Ammon's horn (tissue), 1 donor: ENCODE results near the gene ACOT7.

Experiments
- DNase-seq: peaks from one replicate; pipeline ENCODE4 v3.0.0-alpha.2; 2016; ENCODE audit warnings: low spot score

The ACOT7 gene

DNA sequence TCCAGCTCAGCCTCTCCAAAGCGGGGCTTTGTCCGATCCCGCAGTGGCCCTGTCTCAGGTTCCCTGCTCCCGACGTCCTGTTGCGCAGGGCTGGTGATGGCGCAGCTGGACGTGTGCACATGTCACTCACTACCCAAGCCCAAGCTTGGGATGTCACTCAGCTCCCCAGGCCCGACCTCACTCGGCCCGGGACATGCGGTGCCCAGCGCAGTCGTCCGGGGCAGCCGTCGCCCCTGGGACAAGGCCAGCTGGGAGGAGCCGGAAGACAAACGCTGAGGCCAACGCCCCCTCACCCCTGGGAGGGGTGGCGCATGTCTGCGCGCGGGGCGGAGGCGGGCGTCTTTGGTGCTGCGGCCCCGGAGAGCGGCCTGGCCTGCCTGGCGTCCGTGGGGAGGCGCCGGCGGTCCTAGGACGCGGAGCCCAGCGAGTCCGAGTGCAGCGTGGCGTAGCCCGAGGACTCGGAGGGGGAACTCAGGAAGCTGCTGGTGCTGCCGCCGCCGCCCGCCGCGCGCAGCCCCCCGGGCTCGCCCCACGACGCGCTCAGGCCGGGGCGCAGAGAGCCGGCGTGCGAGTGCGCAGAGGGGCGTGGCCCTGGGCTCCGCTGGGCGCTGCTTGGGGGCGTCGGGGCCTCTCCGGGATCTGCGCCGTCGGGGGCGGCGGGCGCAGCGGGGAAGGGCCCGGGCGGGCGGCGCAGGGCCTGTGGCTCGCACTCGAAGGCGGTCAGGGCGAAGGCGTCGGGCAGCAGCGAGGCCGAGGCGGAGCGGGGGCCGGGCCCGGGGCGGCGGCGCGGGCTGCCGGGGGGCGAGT is 144.4 kb downstream of the ACOT7 start:
- no peak for DNase-seq

DNA sequence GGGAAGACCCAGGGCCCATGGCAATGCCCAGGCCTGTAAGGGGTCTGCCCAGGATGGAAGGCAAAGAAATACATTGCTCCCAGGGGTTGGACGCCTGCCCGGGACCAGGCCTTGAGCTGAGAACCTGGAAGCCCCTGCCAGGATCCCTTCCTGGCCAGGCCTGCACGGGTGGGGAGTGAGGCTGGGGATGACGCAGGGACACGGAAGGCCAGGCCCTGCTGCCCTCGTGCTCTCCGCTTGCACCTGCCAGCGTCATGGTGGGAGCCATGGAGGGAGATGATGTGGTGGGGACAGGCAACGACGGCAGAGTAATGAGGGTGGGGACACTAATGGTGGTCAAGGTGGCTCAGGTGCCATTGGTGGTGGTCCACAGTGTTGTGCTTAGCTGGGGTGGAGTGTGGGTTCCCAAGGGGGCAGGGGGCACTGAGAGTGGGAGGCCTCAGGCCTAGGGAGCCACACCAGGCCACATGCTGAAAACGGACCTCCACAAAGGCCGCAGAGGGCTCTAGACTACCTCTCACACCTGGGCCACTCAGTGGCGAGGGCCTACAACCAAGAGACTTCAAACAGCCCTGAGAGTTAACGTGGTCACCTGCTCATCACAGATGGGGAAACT is 145.3 kb downstream of the ACOT7 start:
- DNase-seq: no peak

DNA sequence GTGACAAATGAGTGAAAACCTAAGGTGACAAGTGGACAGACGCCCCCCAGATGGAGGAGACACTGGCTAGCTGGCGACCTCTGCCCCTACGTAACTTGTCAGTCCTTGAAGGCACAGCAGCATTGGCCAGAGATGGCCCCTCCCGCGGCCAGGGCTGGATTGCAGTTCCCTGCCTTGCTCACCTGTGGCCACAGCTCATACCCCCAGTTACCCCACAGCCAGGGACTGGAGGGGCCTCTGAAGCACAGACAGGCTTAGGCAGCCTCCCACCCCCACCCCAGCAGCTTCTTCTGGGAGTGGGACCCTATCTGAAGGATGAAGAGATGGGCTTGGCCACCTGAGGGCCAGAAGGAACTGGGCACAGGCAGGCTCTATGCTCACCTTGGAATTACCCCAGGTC is 145.9 kb downstream of the ACOT7 start:
- DNase-seq: no peak

DNA sequence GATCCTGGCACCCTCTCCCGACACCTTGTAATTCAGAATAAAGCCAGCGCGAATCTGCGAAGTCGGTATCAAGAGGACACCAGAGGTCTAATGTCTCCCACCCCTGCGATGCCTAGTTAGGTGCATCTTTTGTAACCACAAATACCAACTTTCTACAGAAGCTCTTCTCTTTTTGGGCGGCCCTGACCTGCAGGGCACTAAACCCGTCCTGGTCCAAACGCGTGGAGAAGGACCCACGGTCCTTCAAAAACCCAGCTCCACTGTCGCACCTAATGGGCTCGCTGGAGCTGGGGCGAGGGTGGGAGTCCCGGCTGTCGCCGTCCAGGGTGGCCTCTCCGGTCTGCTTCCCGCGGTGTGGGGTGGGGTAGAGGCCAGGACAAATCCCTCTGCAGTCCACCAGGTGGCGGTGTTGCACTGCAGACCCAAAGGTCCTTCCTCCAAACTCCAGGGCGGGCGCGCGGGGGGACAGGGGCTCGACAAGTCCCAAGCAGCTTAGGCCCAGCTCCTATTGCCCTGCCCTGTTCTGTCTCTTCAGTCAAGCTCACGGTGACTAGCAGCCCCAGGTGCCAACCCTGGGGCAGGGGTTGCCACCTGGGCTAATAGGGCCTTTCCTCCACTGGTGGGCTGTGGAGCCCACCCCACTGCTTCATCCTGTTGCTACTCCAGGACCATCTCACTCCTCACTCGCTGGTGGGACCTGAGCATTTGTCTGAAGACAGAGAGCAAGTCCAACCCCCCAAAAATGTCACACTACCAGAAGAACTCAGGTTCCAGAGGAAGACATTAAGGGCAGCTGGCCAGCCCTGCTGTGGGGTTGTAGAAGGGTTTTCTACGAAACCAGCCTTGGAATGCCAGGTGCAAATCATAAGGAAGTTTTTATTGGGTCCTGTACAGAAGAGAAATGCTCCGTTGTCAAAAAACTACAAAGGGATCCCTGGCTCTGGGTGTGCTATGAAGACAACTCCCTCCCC is 146.8 kb downstream of the ACOT7 start:
- DNase-seq: peak; percentile 85

DNA sequence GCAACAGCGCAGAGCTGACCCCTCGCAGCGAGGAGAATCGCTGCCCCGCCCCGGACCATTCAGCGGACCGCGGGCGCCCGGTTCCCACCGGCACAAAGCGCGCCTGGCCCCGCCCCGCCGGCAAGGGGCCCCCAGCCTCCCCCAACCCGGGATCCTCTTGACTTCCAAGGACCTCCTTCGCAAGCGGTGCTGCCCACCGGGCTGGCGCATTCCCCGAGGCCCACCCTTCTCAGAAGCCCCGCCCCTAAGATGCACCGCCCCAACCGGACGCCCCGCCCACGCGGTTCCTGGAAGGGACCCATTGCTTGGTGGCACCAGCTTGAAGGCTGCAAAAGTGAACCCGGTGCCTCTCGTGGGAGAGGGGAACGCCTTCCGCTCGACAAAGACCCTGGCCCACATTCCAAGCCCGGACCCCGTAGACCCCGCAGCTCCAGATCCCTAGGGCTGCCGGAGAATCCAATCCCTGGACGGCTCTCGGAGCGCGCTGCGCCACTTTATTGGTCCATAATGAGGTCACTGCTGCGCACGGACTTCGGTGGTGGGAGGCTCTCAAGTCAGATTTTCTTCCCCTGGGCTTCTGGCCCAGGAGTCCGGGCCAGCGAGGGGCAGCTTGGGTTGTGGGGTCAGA is 147.6 kb downstream of the ACOT7 start:
- no peak for DNase-seq

DNA sequence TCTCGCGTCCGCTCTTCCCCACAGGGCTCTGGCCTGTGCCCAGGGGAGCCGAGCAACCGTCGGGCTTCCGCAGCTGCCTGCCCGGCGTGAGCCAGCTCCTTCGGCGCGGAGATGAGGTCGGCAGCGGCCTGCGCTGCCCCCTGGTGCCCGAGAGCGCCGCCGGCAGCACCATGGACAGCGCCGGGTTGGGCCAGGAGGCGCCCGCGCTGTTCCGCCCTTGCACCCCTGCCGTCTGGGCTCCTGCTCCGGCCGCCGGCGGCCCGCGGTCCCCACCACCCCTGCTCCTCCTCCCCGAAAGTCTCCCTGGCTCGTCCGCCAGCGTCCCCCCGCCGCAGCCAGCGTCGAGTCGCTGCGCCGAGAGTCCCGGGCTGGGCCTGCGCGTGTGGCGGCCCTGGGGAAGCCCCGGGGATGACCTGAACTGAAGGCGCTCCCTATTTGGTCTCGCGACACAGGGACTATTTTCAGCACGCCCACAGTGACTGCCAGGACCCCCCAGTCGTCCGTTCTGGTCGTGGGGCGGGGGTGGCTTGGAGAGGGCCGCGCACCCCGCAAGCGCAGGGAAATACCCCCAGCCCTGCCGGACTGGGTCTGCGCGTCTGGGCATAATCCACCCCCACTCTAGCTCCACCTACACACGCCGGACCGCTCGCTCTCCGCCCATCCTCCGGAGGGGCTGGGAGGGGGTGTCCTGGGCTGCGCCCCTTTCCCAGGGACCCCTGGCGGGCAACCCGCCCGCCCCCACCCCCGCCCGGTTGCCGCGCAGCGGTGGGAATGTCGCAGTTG is 148.3 kb downstream of the ACOT7 start:
- peak; percentile 73 for DNase-seq

DNA sequence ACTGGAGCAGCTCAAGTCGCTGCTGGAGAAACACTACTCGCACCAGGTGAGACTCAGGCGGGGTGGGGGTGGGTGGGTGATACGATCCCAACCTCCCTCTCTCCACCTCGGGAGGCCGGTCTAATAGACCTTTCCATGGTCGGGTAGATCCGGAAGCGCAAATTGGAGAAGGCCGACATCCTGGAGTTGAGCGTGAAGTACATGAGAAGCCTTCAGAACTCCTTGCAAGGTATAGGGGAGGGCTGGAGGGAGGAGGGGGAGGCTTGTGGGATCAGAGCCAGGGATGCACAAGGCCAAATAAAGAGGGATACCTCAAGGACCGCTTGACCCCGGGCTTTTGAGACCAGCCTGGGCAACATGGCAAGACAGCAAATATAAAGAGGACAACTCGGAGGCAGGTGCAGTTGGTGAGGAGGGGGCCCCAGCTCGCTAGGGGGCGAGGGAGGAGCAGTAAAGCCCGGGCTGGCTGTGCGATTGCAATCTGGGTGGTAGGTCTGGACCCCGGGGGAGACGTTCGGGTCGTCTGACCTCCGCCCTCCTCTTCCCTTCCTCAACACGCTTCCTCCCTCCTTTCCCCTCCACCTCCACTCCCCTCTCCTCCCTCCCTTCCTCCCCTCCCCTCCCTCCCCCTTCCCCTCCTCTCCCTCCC is 149.0 kb downstream of the ACOT7 start:
- DNase-seq: no peak

DNA sequence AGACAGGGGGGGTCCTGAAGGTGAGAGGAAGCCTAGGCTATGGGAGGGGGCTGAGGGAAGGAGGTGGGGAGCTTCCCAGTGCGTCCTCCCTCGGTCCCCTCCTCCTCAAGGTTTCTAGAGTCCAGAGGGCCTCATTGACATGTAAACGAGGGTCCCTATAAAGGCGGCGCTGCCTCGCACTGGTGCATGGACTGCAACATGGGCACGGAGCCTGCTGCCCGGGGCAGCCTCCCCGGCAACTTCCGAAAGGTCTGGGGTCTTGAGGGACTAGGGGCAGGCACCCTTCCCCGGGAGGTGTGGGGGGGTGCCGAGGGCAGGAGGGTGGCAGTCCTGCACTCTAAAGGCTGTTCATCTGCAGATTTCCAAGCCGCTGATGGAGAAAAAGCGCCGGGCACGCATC is 149.6 kb downstream of the ACOT7 start, which contains the start of gene HES3:
HES3 (plus strand) TSS at position 187 of the 400 bp plus-strand sequence; CDS start at position 374, 187 bp downstream.
- no peak for DNase-seq

DNA sequence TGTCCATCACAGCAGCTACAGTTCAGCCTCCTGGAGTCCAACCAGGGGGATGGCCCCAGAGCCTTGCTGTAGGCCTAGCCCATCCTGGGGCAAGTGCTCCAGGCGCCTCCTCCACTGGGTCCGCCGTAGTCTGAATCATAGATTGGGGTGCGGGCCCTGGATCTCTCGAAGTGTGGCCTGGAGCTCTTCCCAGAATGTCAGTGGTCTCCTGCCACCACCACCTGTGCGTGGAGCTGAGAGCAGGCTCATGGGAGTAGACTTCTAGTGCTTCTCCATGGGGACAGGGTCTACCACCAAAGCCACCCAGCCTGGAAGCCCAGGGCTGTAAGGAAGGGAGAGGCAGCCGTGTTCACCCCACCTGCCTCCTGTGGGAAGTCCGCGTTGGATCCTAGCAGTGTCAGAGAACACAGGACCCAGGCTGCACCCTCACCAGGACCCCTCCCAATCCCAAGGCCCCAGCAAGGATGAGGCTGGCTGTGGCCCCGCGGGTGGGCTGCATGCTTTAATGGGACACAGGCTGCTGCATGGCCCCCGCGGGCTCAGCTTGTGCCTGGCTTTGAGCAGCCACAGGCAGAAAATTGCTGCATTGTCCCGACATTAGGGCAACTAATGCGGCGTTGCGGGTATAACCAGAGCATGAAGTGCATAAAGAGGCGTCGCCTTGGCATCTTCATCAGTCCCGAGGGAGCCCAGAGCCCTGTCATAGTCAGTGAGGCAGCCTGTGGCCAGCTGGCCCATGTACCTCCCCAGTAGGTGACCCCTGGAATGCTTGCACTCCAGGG is 150.3 kb downstream of the ACOT7 start:
- DNase-seq: no peak

DNA sequence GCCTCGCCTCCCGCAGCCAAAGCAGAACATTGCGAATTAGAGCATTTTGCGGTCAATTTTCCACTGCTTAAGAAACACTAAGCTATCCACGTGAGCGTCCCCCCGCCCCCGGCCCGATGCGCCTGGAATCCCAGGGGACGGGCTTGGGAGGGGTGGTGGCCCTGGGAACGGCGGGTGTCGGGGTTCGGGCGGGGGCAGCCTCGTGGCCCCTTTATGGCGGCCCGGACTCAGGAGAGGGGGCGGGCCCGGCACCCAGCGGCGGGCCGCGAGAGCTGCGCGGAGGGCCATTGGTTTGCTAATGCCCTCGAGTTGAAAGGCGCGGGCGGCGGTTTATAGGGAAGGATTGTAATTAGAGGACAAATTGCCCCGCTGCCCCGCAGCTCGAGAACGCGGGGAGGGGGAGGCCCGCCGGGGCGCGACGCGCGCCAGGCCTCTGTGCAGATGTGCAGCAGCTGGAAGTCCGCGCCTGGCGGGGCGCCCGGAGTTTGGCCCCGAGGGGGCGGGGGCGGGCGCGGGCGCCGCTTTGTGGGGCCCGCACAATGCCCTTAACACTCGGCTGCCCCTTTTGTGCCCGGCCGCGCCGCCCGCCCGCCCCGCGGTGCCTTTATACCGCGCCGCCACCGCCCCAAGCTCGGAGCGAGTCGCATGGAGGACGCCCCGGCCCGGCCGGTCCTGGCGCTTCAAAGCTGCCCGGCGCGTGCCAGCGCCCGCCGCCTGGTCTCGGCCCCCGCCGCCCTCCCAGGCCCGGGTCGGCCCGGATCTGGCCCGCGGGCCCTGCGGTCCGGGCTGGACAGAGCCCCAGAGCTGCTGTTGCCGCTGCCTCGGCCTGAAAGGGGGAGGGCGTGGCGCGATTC is 151.5 kb downstream of the ACOT7 start:
- DNase-seq: no peak

DNA sequence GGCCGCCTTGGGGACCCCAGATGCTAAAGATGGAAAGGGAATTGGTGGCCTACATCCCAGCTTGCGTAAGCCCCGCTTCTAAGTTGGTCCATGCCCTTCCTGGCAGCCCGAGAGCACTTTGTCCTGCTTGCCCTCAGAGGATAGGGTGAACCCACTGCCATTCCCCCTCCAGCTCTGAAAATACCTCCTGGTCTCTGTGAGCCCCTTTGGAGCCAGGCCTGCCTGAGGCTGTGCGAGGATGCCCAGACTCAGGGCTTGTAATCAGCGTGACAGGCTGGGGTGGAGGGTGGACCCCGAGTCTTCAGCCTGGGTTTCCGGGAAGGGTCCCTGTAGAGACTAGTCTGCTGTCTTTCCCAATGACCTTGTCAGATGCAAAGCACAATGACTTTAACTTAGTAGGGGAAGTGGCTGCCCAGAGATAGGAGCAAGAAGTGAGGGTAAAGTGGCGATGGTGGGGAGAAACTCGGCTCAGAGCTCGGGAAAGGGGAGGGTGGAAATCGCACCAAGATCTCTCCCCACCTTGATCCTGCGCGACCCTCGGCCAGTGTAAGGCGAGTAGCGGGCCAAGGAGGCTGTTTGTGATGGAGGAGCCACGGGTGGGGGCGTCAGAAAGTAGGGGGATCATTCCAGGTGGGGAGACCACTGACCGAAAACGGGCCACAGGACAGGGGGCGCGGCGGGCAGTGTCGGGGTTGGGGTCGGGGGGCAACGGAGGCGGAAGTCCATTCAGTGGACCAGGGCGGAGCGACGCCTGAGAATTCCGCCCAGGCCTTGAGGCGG is 152.3 kb downstream of the ACOT7 start:
- no peak for DNase-seq

DNA sequence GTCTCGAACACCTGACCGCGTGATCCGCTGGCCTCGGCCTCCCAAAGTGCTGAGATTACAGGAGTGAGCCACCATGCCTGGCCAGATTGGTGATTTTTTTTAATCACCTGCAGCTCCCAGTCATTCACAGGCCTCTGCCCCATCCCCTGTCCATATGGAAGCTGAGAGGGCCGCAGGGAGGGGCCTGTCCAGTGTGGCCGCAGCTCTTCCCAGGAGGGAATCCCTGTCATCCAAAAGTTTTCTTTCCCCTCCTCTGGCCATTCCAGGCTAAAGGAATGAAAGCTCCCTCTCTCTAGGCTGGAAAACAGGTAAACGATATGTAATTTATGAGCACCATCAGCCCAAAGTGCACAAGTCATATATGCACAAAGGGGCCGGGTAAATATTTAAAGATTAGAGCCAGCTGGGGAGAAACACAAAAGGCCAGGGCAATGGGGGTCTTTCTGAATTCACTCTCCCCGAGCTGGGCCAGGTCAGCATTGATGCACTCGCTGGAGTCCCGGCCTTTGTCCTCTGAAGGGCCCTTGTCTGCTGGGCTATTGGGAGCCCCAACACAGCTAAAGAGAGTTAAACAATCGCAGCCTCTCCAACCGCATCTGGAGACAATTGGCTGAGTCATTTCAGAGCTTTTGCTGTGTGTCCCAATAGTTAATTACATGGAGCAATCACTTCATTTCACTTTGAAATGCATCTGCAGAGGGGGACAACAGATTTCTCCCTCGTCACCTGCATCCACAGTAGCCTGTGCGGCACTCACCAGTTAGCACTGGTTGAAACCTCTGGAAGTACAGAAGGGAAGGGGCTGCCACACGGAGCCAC is 153.4 kb downstream of the ACOT7 start:
- DNase-seq: no peak

DNA sequence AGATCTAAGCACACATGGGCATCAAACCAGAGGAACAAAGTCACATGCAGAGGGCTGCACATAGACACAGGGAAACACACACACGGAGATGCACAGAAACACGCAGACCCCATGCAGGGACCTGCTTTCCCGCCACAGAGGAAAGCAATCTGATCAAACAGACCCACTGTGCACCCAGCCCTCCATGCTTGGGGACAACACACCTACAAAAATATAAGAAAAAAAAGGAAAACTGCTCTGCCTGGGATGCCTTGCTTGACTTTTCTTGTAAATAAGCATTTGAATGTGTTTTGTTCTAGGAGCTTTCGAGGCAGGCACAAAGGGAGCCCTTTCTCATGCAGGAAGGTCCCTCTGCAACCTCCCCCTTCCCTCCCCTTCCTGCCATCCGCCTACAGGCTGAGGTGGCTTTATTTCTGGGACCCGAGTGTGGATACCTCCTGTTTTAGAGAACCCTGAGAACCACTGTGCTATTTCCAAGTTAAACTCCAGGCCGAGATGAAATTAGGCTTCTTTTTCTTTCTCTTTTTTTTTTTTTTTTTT is 154.3 kb downstream of the ACOT7 start:
- DNase-seq: no peak

DNA sequence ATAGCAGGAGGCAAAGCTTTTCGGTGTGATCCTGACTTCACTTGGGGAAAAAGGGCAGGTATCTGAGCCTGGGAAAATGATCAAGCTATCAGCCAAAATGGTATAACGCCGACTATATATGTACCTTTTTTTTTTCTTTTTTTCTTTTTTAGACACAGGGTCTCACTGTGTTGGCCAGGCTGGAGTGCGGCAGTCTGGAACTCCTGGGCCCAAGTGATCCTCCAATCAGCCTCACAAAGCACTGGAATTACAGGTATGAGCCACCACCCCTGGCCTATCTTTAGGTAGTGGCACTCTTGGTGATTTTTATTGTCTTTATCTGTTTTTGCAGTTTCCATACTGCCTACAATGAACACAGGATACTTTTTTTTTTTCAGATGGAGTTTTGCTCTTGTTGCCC is 156.5 kb downstream of the ACOT7 start:
- no peak for DNase-seq

DNA sequence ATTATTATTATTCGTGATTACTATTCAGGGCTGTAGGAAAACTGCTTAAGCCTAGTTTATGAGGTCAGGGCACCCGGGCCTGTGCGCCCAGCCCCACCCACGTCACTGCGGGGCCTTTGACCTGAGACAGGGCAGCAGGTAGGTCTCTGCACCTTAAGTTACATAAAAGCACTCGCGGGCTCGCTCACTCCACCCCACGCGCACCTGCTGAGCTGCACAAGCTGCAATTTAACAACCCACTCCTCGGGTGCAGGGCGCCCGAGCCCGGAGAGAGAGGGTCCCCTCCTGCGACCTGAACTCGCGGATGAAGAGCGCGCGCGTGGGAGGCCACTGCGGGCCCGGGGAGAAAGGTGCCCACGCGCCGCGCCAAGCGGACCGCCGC is 158.3 kb downstream of the ACOT7 start:
- DNase-seq: no peak

DNA sequence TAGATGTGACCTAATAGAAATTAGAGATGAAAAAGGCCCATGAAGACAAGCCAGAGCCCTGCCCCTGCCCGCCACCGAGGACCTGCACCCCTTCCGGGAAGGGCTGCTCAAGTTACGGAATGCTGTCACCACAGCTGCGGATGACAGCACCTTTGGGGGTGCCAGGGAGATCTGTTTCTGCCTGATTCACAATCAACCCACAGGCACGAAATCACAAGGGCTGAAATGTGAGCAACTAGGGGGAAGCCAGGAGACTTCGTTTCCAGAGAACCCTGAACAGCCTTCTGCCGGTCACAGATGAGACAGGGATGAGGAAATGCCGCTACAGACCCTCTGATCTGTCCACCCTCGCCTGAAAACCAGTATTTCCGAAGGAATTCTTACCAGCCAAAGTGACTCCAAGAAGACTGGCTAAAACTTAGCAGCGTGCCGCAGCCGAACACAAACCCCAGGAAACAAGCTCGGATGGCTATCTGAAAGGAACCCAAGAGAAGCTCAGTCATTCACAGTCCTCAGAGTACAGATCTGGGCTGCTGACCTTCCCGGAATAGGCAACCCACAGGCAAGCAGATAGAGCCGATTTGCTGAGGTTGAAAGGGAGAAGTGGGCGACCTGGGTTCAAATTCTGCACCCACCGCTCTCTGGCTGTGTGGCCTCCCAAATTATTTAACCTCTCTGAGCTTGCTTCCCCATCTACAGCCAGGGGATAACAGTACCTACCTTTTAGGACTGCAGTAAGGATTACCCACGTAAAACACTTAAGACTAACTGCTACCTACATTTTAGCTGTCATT is 158.9 kb downstream of the ACOT7 start:
- no peak for DNase-seq
